Uterus (tissue), 2 donors: ENCODE results near the gene PRKN.

Source experiments
- CTCF ChIP-seq, 4 experiments: fragments of 200-600 bp in 2 of 4; fragments of 450-650 bp in 2 of 4; sonication (generic) in 2 of 4; IDR thresholded peaks; one replicate each; pipeline ENCODE4 v1.5.1; 2016 to 2019; ENCODE audit warnings: antibody characterized with exemption in 4 of 4, mild to moderate bottlenecking in 2 of 4, moderate library complexity in 1 of 4
- POLR2A ChIP-seq, 2 donors: fragments of 450-650 bp; IDR thresholded peaks; one replicate each; pipeline ENCODE4 v1.6.1; 2016; ENCODE audit warnings: antibody characterized with exemption in 2 of 2, mild to moderate bottlenecking in 1 of 2, moderate library complexity in 1 of 2

DNA sequence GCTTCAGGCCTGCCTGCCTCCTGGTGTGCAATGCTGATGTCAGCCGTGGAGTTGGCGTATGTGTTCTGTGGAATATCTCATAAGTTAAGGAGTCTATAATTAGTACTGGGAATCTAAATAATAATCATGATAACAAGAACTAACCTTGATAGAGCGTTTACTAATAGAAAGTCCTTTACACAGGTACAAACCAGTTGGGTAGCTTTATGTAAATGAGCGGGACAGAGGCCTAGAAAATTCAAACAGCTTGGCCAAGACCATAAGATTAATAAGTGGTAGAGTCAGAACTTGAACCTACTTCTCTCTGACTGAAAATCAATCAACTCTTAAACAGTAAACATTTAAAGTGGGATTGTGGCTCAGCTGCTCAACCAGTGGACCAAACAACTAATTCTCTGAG lies 882.8 kb downstream of the PRKN start:
- TF ChIP-seq CTCF (IDR thresholded peaks at IDR 0.05) (no peak), POLR2A (IDR thresholded peaks at IDR 0.05) (no peak)
